Measurements from ENCODE around the gene ANKRD29.
A peak's percentile ranks its signal among the peaks of the same experiment; 100 is the strongest.
"Not testable (repeated sequence)": the region's sequence is repeated elsewhere in the genome, so short reads cannot be mapped to it uniquely, and the experiment has no call there.

Gene ANKRD29

GRCh38 chr18:23645568-23646175 is 17.0 kb downstream of the ANKRD29 start:
- DNase-seq (ENCODE audit: low spot score), result no peak

GRCh38 chr18:23643815-23644490 is 18.8 kb downstream of the ANKRD29 start:
- DNase-seq (ENCODE audit: low spot score), result no peak

- DNase-seq (ENCODE audit: low spot score), result no peak
Measured at GRCh38 chr18:23641937-23642666, 20.6 kb downstream of the ANKRD29 start.

GRCh38 chr18:23641143-23641720 is 21.5 kb downstream of the ANKRD29 start:
- DNase-seq (ENCODE audit: low spot score), result no peak

- DNase-seq (ENCODE audit: low spot score), result no peak
Measured at GRCh38 chr18:23640052-23640451, 22.7 kb downstream of the ANKRD29 start.

GRCh38 chr18:23636433-23636832 is 26.3 kb downstream of the ANKRD29 start:
- DNase-seq (ENCODE audit: low spot score), result not testable (repeated sequence)

GRCh38 chr18:23636071-23636399 is 26.7 kb downstream of the ANKRD29 start:
- no peak for DNase-seq (ENCODE audit: low spot score)

- DNase-seq (ENCODE audit: low spot score), result no peak
Measured at GRCh38 chr18:23635283-23636070, 27.2 kb downstream of the ANKRD29 start.

- DNase-seq (ENCODE audit: low spot score), result no peak
Measured at GRCh38 chr18:23634692-23635091, 28.0 kb downstream of the ANKRD29 start.

- no peak for DNase-seq (ENCODE audit: low spot score)
Measured at GRCh38 chr18:23632615-23633014, 30.1 kb downstream of the ANKRD29 start.

GRCh38 chr18:23631746-23632145 is 31.0 kb downstream of the ANKRD29 start:
- DNase-seq (ENCODE audit: low spot score), result no peak

- no peak for DNase-seq (ENCODE audit: low spot score)
Measured at GRCh38 chr18:23631312-23631711, 31.4 kb downstream of the ANKRD29 start.

GRCh38 chr18:23629444-23629946 is 33.2 kb downstream of the ANKRD29 start:
- DNase-seq (ENCODE audit: low spot score), result no peak

GRCh38 chr18:23627970-23628369 is 34.7 kb downstream of the ANKRD29 start:
- DNase-seq (ENCODE audit: low spot score), result no peak

GRCh38 chr18:23627321-23627720 is 35.4 kb downstream of the ANKRD29 start:
- peak; percentile 56 for DNase-seq (ENCODE audit: low spot score)

GRCh38 chr18:23626451-23627279 is 36.0 kb downstream of the ANKRD29 start:
- DNase-seq (ENCODE audit: low spot score), result no peak

GRCh38 chr18:23623040-23623439 is 39.7 kb downstream of the ANKRD29 start:
- DNase-seq (ENCODE audit: low spot score), result no peak

GRCh38 chr18:23619388-23619881 is 43.3 kb downstream of the ANKRD29 start:
- peak; percentile 24 for DNase-seq (ENCODE audit: low spot score)

- no peak for DNase-seq (ENCODE audit: low spot score)
Measured at GRCh38 chr18:23618862-23619387, 43.8 kb downstream of the ANKRD29 start.

- DNase-seq (ENCODE audit: low spot score), result no peak
Measured at GRCh38 chr18:23617412-23618014, 45.2 kb downstream of the ANKRD29 start.

All from hepatic stellate cell (primary cell).